ENCODE measurements around the gene GRAMD1B. TPM values are rescaled to one million over a fixed set of nuclear protein-coding genes. Genes with fewer than 3 reads are reported as not detected.

Gene GRAMD1B
- total and polyA plus RNA-seq, 2 donors from 2014 or later: 4.4 to 18.2 TPM

DNA sequence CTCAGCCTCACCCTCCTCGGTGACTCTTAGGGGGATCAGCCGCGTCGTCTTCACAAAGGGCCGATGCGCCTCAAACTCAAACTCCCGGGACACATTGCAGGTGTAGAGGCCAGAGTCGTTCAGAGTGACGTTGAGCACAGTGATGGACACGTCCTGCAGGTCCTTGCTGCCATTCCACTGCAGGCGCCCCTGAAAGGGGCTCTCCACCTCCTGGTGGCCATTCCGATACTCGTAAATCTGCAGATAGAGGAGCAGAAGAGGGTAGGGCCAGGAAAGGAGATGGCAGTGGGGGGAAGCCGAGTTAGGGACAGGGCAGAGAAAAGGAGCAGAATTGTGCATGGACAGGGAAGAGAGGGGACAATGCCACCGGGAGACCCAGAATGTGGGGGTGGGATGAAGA lies 212.4 kb downstream of the GRAMD1B start:
- H3K4me3 ChIP-seq (ENCODE audit: low read length in 3 of 3): no peak overlapping the region
- no peak overlapping the region for H3K9ac ChIP-seq (ENCODE audit: low read length in 3 of 3)
- no peaks in the 10 kb centered on the region for H3K27me3 ChIP-seq (ENCODE audit: control insufficient read depth, insufficient read depth, low read length)
- intact Hi-C loops (cut with DNase I): loop anchor here (5.0 kb wide), 1 partner anchor 65 kb away; no protein-coding TSS in a partner anchor
- no peak for FAIRE-seq
- no peak for DNase-seq
- H3K27ac ChIP-seq (ENCODE audit: low read depth in 2 of 2, low read length in 2 of 2): no peak overlapping the region
- H3K9me3 ChIP-seq (ENCODE audit: control insufficient read depth in 2 of 3, insufficient read depth in 1 of 3, low read length in 3 of 3): no peaks in the 10 kb centered on the region
- TF ChIP-seq, protein P1, sequence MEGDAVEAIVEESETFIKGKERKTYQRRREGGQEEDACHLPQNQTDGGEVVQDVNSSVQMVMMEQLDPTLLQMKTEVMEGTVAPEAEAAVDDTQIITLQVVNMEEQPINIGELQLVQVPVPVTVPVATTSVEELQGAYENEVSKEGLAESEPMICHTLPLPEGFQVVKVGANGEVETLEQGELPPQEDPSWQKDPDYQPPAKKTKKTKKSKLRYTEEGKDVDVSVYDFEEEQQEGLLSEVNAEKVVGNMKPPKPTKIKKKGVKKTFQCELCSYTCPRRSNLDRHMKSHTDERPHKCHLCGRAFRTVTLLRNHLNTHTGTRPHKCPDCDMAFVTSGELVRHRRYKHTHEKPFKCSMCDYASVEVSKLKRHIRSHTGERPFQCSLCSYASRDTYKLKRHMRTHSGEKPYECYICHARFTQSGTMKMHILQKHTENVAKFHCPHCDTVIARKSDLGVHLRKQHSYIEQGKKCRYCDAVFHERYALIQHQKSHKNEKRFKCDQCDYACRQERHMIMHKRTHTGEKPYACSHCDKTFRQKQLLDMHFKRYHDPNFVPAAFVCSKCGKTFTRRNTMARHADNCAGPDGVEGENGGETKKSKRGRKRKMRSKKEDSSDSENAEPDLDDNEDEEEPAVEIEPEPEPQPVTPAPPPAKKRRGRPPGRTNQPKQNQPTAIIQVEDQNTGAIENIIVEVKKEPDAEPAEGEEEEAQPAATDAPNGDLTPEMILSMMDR (IDR thresholded peaks at IDR 0.05; ENCODE audit: borderline replicate concordance, extremely low read depth, insufficient read depth): no peak
- H3K36me3 ChIP-seq (ENCODE audit: control insufficient read depth in 2 of 3, insufficient read depth in 3 of 3, low read length in 3 of 3): no peaks in the 10 kb centered on the region
- H3K4me1 ChIP-seq (ENCODE audit: control insufficient read depth in 2 of 3, insufficient read depth in 2 of 3, low read depth in 1 of 3, low read length in 3 of 3): no peaks in the 10 kb centered on the region

DNA sequence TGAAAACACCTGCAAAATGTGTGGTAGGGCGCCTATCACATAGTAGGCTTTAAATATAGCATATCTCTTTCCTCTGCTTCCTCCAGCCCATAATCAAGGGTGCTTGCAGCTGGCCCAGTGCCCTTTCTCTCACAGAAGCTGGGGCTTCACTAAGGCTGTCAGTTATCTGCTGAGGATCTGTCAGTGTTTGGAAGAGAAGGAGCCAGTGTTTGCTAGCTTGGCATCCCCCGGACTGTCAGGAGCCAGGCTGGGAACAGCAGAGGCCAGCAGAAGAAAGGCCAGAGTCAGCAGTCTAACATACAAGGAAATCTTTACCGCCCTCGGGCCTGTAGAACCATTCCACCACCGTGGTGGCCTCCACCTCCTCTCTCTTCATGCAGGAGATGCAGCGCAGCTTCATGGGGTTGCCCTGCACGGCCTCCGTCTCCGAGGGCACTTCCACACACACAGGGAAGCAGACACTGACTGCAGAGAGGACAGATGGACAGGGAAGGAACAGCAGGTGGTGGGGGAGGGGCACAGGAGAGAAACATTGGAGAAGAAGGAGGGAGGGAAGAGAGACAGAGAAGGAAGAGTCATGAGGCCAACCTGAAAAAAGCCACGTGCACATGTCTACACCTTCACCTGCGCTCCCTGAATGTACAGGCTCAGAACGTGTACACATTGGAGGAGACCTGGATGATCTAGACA lies 215.4 kb downstream of the GRAMD1B start:
- H3K9me3 ChIP-seq (ENCODE audit: control insufficient read depth in 2 of 3, insufficient read depth in 1 of 3, low read length in 3 of 3): no peaks in the 10 kb centered on the region
- H3K36me3 ChIP-seq (ENCODE audit: control insufficient read depth in 2 of 3, insufficient read depth in 3 of 3, low read length in 3 of 3): no peaks in the 10 kb centered on the region
- no peak overlapping the region for H3K27ac ChIP-seq (ENCODE audit: low read depth in 2 of 2, low read length in 2 of 2)
- H3K4me3 ChIP-seq (ENCODE audit: low read length in 3 of 3): no peak overlapping the region
- DNase-seq (no peak), FAIRE-seq (no peak)
- H3K4me1 ChIP-seq (ENCODE audit: control insufficient read depth in 2 of 3, insufficient read depth in 2 of 3, low read depth in 1 of 3, low read length in 3 of 3): no peaks in the 10 kb centered on the region
- H3K9ac ChIP-seq (ENCODE audit: low read length in 3 of 3): no peak overlapping the region
- intact Hi-C loops (cut with DNase I): no loop called here
- TF ChIP-seq, protein P1 (IDR thresholded peaks at IDR 0.05; ENCODE audit: borderline replicate concordance, extremely low read depth, insufficient read depth): no peak
- no peaks in the 10 kb centered on the region for H3K27me3 ChIP-seq (ENCODE audit: control insufficient read depth, insufficient read depth, low read length)

DNA sequence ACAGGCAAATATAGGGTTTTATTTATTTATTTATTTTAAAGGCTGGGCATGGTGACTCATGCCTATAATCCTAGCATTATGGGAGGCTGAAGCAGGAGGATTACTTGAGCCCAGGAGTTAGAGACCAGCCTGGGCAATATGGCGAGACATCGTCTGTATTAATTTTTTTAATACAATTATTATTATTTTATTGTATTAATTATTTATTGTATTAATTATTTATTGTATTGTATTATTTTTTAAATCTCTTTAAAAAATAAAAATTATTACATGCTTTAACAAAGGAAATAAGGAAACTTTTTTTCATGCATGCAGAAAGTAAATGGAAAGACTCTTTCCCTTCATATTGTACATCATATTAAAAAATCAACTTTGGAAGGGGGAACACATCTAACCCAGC lies 220.8 kb downstream of the GRAMD1B start:
- no peak for FAIRE-seq
- H3K4me1 ChIP-seq (ENCODE audit: control insufficient read depth in 2 of 3, insufficient read depth in 2 of 3, low read depth in 1 of 3, low read length in 3 of 3): peaks cover 0 to 6% (median 0%) of the 10 kb centered on the region in 3 donors
- H3K27me3 ChIP-seq (ENCODE audit: control insufficient read depth, insufficient read depth, low read length): peaks cover 13% of the 10 kb centered on the region
- intact Hi-C loops (cut with DNase I): no loop called here
- DNase-seq: no peak
- no peaks in the 10 kb centered on the region for H3K36me3 ChIP-seq (ENCODE audit: control insufficient read depth in 2 of 3, insufficient read depth in 3 of 3, low read length in 3 of 3)
- no peak overlapping the region for H3K9ac ChIP-seq (ENCODE audit: low read length in 3 of 3)
- H3K27ac ChIP-seq (ENCODE audit: low read depth in 2 of 2, low read length in 2 of 2): no peak overlapping the region
- H3K4me3 ChIP-seq (ENCODE audit: low read length in 3 of 3): no peak overlapping the region
- no peaks in the 10 kb centered on the region for H3K9me3 ChIP-seq (ENCODE audit: control insufficient read depth in 2 of 3, insufficient read depth in 1 of 3, low read length in 3 of 3)
- TF ChIP-seq, protein P1 (IDR thresholded peaks at IDR 0.05; ENCODE audit: borderline replicate concordance, extremely low read depth, insufficient read depth): no peak

Data from kidney (tissue), 14 donors.